Left forelimb (tissue), 1 donor: ENCODE data around the gene ZBTB7B.

Source experiments
- DNase-seq: peaks from one replicate; pipeline ENCODE4 v3.0.0-alpha.2; 2018; ENCODE audit warnings: low spot score

The ZBTB7B gene

GRCh38 chr1:155017041-155017945 is 14.7 kb downstream of the ZBTB7B start:
- peak; percentile 91 for DNase-seq

- DNase-seq: no peak
Observed at GRCh38 chr1:155017946-155018316, 15.3 kb downstream of the ZBTB7B start.

GRCh38 chr1:155018617-155019348 is 16.2 kb downstream of the ZBTB7B start:
- no peak for DNase-seq

- DNase-seq: no peak
Observed at GRCh38 chr1:155019377-155020245, 17.0 kb downstream of the ZBTB7B start.

GRCh38 chr1:155022136-155022926 is 19.7 kb downstream of the ZBTB7B start:
- no peak for DNase-seq

- DNase-seq: no peak
Observed at GRCh38 chr1:155022927-155023236, 20.3 kb downstream of the ZBTB7B start.

GRCh38 chr1:155023627-155024026 is 21.0 kb downstream of the ZBTB7B start:
- DNase-seq: no peak

- DNase-seq: no peak
Observed at GRCh38 chr1:155024315-155024714, 21.7 kb downstream of the ZBTB7B start.

- DNase-seq: no peak
Observed at GRCh38 chr1:155026154-155026553, 23.6 kb downstream of the ZBTB7B start.

GRCh38 chr1:155026588-155026987 is 24.0 kb downstream of the ZBTB7B start:
- DNase-seq: no peak

GRCh38 chr1:155029513-155030242 is 27.1 kb downstream of the ZBTB7B start:
- no peak for DNase-seq

GRCh38 chr1:155030243-155030795 is 27.7 kb downstream of the ZBTB7B start:
- DNase-seq: no peak

- no peak for DNase-seq
Observed at GRCh38 chr1:155030899-155031298, 28.3 kb downstream of the ZBTB7B start.

- DNase-seq: no peak
Observed at GRCh38 chr1:155032886-155033285, 30.3 kb downstream of the ZBTB7B start.

- DNase-seq: no peak
Observed at GRCh38 chr1:155033524-155033923, 30.9 kb downstream of the ZBTB7B start, which contains the start of the genes DCST1 and DCST2. Gene DCST1, plus strand, starts transcription at chr1:155033824. Its CDS starts 213 bp downstream, at chr1:155034037. Gene DCST2, minus strand, starts transcription at chr1:155033781. Its CDS starts 80 bp downstream, at chr1:155033701.

GRCh38 chr1:155034318-155035208 is 32.0 kb downstream of the ZBTB7B start:
- DNase-seq: no peak

GRCh38 chr1:155035936-155036335 is 33.3 kb downstream of the ZBTB7B start:
- DNase-seq: no peak

GRCh38 chr1:155037043-155037442 is 34.4 kb downstream of the ZBTB7B start:
- no peak for DNase-seq

- no peak for DNase-seq
Observed at GRCh38 chr1:155037851-155038441, 35.3 kb downstream of the ZBTB7B start.
